Forelimb muscle (tissue), 1 donor: ENCODE results near the gene DTNA. TPM values are rescaled to one million over a fixed set of nuclear protein-coding genes. Genes with fewer than 3 reads are reported as not detected.
"Not testable (repeated sequence)": the region's sequence is repeated elsewhere in the genome, so short reads cannot be mapped to it uniquely, and the experiment has no call there.

Source experiments
- DNase-seq: peaks from one replicate; pipeline ENCODE4 v3.0.0-alpha.2; 2013; ENCODE audit warnings: low read depth
- polyA plus RNA-seq: library from polyadenylated mRNA; unstranded; fragments of 120-200 nt; gene quantifications from one replicate; pipeline ENCODE4 v1.2.1, GENCODE V29; 2013; ENCODE audit not compliant: insufficient read length

DTNA gene
- polyA plus RNA-seq, 1 donor: 90.1 TPM

DNA sequence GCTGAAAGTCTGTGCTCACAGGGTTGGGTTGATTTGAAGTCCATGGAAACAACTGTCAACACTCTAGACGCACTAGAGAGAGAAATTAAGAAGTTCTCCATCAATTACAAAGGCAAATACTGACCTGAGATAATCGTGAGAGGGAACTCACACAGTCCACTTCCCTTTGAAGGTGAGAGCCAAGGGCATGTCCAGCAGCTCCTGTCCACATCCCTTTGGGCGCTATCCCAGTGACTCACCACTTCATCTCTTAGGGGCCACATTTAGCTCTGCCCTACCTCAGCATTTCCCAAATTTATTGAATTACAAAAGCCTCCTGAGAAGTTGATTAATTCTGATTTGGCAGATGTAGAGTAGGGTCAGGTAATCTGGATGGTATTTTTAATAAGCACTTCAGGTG is 182.3 kb downstream of the DTNA start:
- DNase-seq: no peak

DNA sequence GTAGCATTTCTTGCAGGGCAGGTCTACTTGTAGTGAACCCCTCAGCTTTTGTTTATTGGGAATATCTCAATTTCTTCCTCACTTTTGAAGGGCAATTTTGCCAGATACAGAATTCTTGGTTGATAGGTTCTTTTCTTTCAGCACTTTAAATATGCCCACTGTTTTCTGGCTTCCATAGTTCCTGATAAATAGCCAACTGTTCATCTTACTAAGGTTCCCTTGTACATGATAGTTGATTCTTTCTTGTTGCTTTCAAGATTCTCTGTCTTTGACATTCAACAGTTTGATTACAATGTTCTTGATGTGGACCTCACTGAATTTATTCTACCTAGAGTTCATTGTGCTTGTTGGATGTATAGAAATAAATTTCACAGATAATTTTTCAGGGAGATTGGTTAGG is 183.1 kb downstream of the DTNA start:
- no peak for DNase-seq

DNA sequence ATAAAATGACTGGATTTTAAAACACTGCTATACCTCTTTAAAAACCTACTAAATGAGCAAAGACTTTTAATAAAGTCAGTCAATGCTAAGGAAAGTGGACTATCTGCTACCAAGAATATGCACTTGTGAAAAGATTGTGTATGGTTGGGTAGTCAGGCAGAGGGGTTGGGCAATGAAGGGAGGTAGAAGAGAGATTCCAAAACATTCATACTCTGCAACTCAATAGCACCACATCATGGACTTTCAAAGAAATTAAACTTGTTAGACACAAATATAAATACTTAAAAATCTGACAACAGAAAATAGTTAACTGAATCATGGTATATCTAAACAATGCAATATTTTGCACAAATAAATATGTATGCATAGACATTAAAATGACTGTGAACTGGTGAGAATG is 191.2 kb downstream of the DTNA start:
- DNase-seq: no peak

DNA sequence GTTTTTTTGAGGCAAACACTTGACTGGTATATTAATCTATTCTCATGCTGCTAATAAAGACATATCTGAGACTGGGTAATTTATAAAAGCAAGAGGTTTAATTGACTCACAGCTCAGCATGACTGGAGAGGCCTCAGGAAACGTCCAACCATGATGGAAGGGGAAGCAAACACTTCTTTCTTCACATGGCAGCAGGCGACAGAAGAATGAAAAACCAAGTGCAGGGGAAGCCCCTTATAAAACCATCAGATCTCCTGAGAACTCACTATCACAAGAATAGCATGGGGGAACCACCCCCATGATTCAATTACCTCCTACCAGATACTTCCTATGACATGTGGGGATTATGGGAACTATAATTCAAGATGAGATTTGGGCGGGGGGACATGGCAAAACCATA is 194.9 kb downstream of the DTNA start:
- DNase-seq: no peak

- not testable (repeated sequence) for DNase-seq
Measured at GRCh38 chr18:34906985-34907384, 196.9 kb downstream of the DTNA start.

GRCh38 chr18:34909637-34910364 is 199.7 kb downstream of the DTNA start:
- no peak for DNase-seq

GRCh38 chr18:34911081-34911480 is 201.0 kb downstream of the DTNA start:
- DNase-seq: no peak

- peak; percentile 83 for DNase-seq
Measured at GRCh38 chr18:34911661-34912384, 201.7 kb downstream of the DTNA start.

DNA sequence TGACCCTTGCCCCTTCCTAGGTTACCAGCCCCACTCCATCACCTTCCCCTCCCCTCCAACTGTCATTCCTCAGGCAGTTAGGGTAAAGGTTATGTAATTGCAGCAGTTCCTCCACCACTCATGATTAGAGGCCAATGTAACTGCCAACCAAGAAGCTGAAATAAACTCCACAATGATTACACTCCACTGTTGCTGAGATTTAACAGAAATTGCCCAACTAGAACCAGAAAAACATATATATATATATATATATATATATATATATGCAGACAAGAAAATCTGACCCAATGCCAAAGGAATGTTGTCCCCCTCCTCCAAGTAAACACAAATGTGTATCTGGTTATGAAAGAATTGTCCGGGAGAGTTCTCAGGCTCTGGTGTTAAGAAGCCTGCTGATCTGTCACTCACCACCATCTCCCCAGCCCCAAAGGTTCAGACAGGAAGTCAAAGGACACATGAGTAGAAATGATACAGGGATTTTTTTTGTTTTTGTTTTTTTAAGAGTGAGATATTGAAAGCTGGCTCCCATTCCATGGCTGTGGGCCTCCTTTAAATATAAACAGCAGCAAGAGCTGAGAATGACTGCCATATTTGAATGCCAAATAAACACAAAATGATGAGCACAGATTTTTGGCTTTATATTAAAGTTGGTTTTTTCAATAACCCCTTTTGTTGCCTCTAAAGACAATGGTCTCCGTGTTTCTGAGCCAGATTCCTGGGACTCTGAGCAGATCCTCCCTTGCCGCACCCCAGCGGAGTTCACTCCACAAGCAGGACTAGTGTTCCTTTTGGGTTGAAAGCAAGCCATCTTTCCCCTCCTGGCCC is 204.0 kb downstream of the DTNA start:
- DNase-seq: no peak

DNA sequence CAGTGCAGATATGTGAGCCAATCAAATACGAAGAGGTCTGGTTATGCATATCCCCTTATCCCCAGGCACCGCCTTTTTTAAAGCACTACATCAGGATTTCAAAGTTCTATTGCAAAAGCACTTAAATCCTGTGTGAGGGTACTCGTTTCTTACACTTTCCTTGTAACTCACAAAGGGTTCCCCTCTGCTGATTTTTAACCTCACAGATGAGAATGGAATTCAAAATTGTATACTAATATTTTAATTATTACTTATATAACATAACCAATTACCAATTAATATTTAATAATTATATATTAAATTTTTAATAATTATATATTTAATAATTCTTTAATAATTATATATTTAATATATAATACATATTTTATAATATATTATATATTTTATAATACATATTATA is 204.9 kb downstream of the DTNA start:
- no peak for DNase-seq

DNA sequence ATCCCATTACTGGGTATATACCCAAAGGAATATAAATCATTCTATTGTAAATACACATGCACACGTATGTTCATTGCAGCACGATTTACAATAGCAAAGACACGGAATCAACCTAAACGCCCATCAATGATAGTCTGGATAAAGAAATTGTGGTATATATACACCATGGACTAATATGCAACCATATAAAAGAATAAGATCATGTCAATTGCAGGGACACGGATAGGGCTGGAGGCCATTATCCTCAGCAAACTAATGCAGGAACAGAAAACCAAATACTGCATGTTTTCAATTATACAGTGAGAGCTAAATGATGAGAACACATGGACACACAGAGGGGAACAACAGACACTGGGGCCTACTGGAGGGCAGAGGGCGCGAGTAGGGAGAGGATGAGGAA is 206.4 kb downstream of the DTNA start:
- DNase-seq: not testable (repeated sequence)

DNA sequence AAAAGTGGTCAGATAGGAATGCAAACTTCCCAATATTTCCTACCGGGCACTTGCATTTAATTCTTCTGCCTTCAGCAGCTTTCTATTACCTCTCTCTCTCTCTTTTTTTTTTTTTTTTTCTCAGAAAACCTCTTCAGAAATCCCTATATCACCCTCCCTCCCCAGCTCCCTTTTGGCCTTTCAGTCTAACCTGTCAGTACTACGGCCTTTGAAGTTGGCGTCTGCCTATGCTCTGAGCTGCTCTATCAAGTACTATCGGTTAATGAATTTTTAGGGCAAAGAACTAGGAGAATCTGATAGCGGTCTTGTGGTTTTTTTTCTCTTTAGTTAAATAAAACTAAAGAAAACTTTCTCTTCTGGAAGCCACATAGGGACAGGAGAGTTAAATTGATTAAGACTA is 208.8 kb downstream of the DTNA start:
- DNase-seq: no peak

- DNase-seq: no peak
Measured at GRCh38 chr18:34921226-34921625, 211.1 kb downstream of the DTNA start.

- DNase-seq: no peak
Measured at GRCh38 chr18:34921811-34922385, 211.8 kb downstream of the DTNA start.

- not testable (repeated sequence) for DNase-seq
Measured at GRCh38 chr18:34922594-34922993, 212.5 kb downstream of the DTNA start.

DNA sequence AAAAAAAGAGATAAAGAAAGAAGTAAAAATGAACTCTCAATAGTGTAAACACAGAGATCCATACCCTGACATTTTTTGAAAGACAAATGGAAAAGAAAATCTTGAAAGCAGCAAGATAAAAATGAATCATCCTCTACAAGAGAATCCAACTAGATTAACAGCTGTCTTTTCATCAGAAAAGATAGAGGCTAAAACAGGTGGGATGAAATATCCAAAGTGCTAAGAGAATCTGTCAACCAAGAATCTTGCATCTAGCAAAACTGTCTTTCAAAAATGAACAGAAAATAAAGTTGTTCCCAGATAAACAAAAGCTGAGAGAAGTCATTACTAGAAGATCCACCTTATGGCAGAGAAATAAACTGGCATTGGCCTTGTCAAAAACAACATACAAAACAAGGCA is 213.8 kb downstream of the DTNA start:
- DNase-seq: no peak

- DNase-seq: no peak
Measured at GRCh38 chr18:34926683-34927082, 216.6 kb downstream of the DTNA start.

DNA sequence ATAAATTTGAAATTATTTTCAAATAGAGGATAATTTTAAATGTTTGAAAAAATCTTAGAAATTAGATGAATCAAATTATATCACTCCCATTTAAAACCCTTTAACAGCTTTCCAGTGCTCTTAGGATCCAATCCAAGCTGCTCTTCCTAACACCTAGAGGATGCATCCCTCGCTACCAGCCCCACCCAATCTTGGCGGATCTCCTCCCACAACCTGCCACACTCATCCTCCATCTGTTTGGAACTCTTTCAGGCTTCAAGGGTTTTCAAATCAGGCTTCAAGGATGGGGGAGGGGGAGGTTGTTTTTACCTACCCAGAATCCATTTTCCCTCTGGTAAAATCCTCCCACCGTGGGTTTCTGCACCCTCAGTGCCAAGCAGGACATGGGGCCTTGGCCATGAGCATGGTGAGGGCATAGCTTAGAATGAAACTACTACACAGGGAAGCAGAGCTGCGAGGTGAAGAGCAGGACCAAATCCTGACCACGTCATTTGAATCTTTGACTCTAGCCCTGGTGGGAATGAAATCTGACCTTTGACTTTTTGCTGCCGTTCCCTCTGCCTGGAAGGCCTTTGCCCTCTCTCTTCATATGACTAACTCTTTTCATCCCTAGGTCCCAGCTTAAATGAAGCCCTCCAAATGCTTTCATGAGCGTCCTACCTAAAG is 218.1 kb downstream of the DTNA start:
- DNase-seq: no peak

DNA sequence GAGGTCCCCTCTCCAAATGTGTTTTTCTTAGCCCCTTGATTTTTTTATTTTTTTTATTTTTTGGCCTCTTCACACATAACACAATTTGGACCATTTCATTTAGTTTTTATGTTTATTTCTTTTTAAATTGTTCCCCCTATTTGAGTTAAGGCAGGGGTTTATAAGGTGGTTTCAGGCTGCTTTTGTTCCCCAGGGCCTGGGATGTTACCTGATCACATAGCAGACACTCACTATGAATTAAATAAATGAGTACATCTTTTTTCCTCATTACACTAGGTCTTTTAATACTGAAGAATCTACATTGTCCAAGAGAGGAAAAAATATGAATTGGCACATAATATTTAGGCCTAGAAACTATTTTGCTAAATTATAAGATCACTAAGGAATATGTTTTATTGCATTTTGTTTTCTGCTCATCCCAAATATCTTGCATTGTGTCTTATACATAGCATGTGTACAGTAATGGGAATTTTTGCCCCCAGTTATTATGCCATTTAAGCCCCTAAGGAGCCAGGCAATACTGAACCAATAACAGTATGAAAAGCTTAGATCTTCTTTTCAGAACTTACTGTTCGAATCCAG is 218.7 kb downstream of the DTNA start:
- DNase-seq: no peak

DNA sequence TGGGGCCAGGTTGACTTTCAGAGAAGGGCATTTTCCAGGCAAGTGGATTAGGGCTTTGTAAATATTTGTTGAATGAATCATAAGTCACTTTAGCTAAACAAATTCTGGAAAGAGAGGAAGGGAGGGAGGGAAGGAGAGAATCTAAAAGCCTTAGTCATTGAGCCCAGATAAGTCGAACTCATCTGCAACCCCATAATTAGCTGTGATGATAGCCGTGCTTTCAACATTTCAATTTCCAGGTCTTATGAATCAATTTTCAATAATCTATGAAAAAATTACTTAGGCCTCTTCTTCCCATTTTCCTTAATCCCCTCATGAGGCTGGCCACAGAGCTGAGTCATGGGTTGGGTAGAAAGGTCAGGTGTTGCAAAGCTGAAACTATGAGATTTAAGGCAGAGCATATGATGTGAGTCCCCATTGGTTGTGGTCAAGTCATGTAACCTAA is 219.3 kb downstream of the DTNA start:
- DNase-seq: no peak

GRCh38 chr18:34932363-34932762 is 222.3 kb downstream of the DTNA start:
- DNase-seq: no peak
